ENCODE data around the gene ATXN7. TPM values are rescaled to one million over a fixed set of nuclear protein-coding genes. Genes with fewer than 3 reads are reported as not detected.

ATXN7 gene
- total and polyA plus RNA-seq, 2 of the 4 experiments (the other 2 are of a cell fraction) = 8.6 to 13.6 TPM

DNA sequence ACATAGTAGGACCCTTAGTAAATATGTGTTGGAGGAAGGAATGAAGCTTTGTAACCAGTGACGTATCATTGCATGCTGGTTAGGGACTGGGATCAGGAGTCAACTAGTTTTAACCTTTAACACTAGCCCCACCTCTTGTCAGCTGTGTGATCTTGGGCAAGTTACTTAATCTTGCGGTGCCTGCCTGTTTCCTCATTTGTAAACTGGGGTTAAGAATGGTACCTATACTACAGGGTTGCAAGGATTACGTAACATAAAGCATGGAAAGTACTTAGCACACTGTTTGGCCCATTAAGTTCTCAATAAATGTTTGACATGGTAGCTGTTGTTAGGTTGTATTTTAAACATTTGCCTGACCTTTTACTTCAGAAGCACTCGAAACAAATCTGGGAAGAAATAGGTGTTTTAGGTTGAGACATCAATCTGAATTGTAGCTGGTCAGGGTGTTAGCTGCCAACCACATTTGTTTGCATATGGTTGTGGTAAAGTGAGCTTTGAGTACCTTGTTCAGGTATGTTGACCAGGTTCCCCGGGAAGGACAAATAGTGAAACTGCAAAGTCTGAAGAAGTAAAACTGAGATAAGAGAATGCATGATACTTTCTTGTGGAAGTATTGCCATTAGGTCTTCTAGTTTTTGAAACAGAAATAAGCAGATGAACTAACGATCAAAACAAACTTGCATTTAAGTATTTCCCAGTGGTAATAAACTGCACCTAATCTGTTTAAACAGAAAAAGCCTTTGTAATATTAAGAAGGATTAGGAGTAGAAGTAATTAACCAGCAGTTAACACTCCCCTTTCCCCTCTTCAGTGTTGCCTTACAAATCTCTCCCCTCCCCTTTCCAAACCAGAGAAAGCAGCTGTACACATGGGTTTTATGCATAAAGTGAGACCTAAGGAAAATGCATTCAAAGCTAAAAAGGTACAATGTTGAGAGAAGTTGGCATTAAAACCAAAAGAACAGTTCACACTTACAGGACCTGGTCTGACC is 74.3 kb downstream of the ATXN7 start:
- Histone ChIP-seq H3K4me2 (ENCODE audit: low read depth, low read length) (no peak overlapping the region), H4K20me1 (ENCODE audit: insufficient read depth, low read length) (peaks cover 73% of the 10 kb centered on the region), H3K4me1 (ENCODE audit: control insufficient read depth, insufficient read depth, low read length) (peaks cover 11% of the 10 kb centered on the region), H2AFZ (replicated peaks; ENCODE audit: low read length, poor library complexity) (no peak overlapping the region), H2AK5ac (ENCODE audit: low read depth, low read length) (no peak overlapping the region), H3K56ac (ENCODE audit: extremely low read depth, insufficient read depth, low read length) (no peak overlapping the region), H3K18ac (ENCODE audit: low read depth, low read length) (no peak overlapping the region), H4K8ac (ENCODE audit: low read depth in 2 of 2, low read length in 2 of 2) (no peak overlapping the region), H3K4ac (ENCODE audit: low read depth, low read length) (no peak overlapping the region), H2BK5ac (ENCODE audit: low read depth, low read length, poor library complexity, severe bottlenecking) (no peak overlapping the region), H3K9me1 (ENCODE audit: insufficient read depth, low read length) (peaks cover 27% of the 10 kb centered on the region), H3K23ac (ENCODE audit: low read depth, low read length) (0 out of 2 replicates have a peak overlapping the region, but pooled peaks have one; percentile 16), H3K14ac (replicated peaks; ENCODE audit: low read depth, low read length) (no peak overlapping the region), H4K5ac (ENCODE audit: low read depth, low read length) (no peak overlapping the region), H3K9ac (ENCODE audit: low read depth, low read length) (no peak overlapping the region), H3K36me3 (ENCODE audit: control insufficient read depth, insufficient read depth, low read length) (0 out of 2 replicates have a peak, but pooled peaks cover 1% of the 10 kb centered on the region), H3K4me3 (ENCODE audit: insufficient read depth, low read depth, low read length) (no peak overlapping the region), H4K91ac (ENCODE audit: insufficient read depth, low read depth, low read length) (no peak overlapping the region), H3K27me3 (ENCODE audit: control insufficient read depth, insufficient read depth, low read length) (no peaks in the 10 kb centered on the region), H2BK20ac (ENCODE audit: low read depth, low read length) (no peak overlapping the region), H3K79me1 (ENCODE audit: low read depth in 1 of 2, low read length in 2 of 2) (peaks cover 46 to 87% of the 10 kb centered on the region in 2 experiments), H2AK9ac (replicated peaks; ENCODE audit: low read depth, low read length, poor library complexity) (no peak overlapping the region), H2BK15ac (ENCODE audit: low read depth, low read length) (no peak overlapping the region), H3K9me3 (ENCODE audit: control insufficient read depth, insufficient read depth, low read length) (peaks cover 3% of the 10 kb centered on the region), H3K27ac (ENCODE audit: insufficient read depth, low read length) (no peak overlapping the region), H2BK120ac (ENCODE audit: low read depth, low read length) (no peak overlapping the region)
- CTCF ChIA-PET = interaction anchor here (1.1 kb wide), 1 partner anchor 9 kb away, joined by 3 read pairs; no protein-coding TSS in a partner anchor
- in situ Hi-C loops (cut with MboI; ENCODE audit: low sequenced_read_pairs) = no loop called here
- WGBS, 2 experiments (ENCODE audit: extremely low coverage in 2 of 2, insufficient read length in 1 of 2) = 100% methylated on average over 1 of the region's 6 CpGs; no CpG with 5 or more reads in 1 of the 2 experiments
- intact Hi-C loops (cut with micrococcal nuclease) = no loop called here
- no TSS peak for BruUV-seq (replicated peaks)
- DNase-seq (no peak), ATAC-seq (ENCODE audit: low read depth) (no peak)
- no peak for TF ChIP-seq MXI1 (IDR thresholded peaks at IDR 0.05; ENCODE audit: borderline replicate concordance, low read depth, low read length)
- TF ChIP-seq BHLHE40 (IDR thresholded peaks at IDR 0.05; ENCODE audit: low read depth, low read length) = no peak
- TF ChIP-seq CEBPB (IDR thresholded peaks at IDR 0.05; ENCODE audit: low read depth, low read length) = peak; percentile 84
- no peak for TF ChIP-seq RAD21 (IDR thresholded peaks at IDR 0.05; ENCODE audit: low read length)
- dilution Hi-C loops (cut with HindIII; ENCODE audit: low sequenced_read_pairs, unreplicated experiment) = no loop called here
- POLR2A ChIA-PET (ENCODE audit: unreplicated experiment) = interaction anchor here (0.5 kb wide), 1 partner anchor 9 kb away, joined by 5 read pairs; no protein-coding TSS in a partner anchor
